Endometrial microvascular endothelial cells (primary cell): ENCODE measurements around the gene CEPT1. TPM values are rescaled to one million over a fixed set of nuclear protein-coding genes. Genes with fewer than 3 reads are reported as not detected.

ENCODE experiments used
- in situ Hi-C: cut with HindIII; loops from 2 replicates; pipeline ENCODE4 v1.10.0; 2017; ENCODE audit warnings: low sequenced_read_pairs, low pct_unique_long_range_greater_than_20kb; ENCODE audit errors: inconsistent ontology term
- total RNA-seq: library from RNA; depleted of rRNA; stranded (reverse); fragments of >200 nt; gene quantifications from one replicate; pipeline ENCODE4 v1.2.3, GENCODE V29; 2015; ENCODE audit errors: inconsistent ontology term

The CEPT1 gene
- total RNA-seq, 1 donor from 2014 or later = 28.9 TPM

GRCh38 chr1:111203681-111204200 lies 63.7 kb downstream of the CEPT1 start:
- in situ Hi-C loops = loop anchor here (25.0 kb wide), 1 partner anchor 209 kb away; no protein-coding TSS in a partner anchor

DNA sequence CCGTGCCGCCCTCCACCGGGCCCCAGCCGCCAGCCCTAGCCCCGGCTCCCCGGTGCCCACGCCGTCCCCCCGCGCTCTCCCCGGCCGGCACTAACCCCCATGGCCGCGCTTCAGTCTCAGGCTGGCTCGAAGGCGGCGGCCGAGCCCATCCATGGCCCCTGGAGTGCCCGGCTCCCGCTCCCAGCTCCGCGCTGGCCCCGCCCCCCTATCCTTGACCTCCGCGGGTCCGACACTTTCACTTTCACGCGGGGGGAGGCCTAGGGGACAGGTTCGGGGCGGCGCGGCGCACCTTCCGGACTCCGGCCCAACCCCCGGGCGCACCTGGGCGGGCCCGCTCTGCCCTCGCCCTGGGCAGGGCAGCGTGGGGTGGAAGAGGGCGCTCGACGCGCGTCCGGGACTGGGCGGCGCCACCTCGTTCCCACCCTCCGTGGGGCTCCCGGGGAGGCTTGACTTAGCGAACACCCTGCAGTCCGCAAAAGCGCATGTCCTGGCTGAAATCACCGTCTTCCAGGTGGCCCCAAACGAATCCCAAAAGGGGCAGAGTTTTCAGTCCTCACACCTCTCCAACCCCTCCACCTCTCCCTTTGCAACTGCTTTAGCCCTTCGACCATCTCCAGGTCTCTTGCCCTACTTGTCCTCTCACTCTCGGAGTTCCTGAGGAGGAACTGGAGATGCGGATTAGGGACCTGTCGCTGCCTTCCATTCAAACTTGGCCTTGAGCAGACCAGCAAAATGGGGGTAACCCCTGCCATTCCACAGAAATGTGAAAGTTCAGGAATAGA lies 64.4 kb downstream of the CEPT1 start:
- in situ Hi-C loops = loop anchor here (25.0 kb wide), 1 partner anchor 208 kb away; no protein-coding TSS in a partner anchor

- in situ Hi-C loops = loop anchor here (25.0 kb wide), 1 partner anchor 207 kb away; no protein-coding TSS in a partner anchor
Measured at GRCh38 chr1:111204983-111205713, 65.1 kb downstream of the CEPT1 start.

DNA sequence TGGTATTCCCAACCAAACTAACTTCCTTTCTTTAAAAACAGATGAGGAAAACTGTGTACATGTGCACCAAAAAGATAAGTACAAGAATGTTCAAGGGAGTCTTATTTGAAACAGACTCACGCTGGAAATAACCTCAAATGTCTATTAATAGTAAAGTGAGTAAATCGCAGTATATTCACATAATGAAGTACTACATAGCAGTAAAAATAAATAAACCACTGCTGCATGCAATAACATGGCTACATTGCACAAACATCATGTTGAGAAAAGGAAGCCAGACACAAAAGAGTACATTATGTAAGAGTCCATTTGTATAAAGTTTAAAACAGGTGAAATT lies 65.7 kb downstream of the CEPT1 start:
- in situ Hi-C loops = loop anchor here (25.0 kb wide), 1 partner anchor 207 kb away; no protein-coding TSS in a partner anchor

- in situ Hi-C loops = loop anchor here (25.0 kb wide), 1 partner anchor 203 kb away; no protein-coding TSS in a partner anchor
Measured at GRCh38 chr1:111208921-111209320, 68.9 kb downstream of the CEPT1 start.

GRCh38 chr1:111209622-111210021 lies 69.6 kb downstream of the CEPT1 start:
- in situ Hi-C loops = loop anchor here (25.0 kb wide), 1 partner anchor 203 kb away; no protein-coding TSS in a partner anchor

GRCh38 chr1:111211921-111212320 lies 71.9 kb downstream of the CEPT1 start:
- in situ Hi-C loops = loop anchor here (25.0 kb wide), 1 partner anchor 200 kb away; no protein-coding TSS in a partner anchor

DNA sequence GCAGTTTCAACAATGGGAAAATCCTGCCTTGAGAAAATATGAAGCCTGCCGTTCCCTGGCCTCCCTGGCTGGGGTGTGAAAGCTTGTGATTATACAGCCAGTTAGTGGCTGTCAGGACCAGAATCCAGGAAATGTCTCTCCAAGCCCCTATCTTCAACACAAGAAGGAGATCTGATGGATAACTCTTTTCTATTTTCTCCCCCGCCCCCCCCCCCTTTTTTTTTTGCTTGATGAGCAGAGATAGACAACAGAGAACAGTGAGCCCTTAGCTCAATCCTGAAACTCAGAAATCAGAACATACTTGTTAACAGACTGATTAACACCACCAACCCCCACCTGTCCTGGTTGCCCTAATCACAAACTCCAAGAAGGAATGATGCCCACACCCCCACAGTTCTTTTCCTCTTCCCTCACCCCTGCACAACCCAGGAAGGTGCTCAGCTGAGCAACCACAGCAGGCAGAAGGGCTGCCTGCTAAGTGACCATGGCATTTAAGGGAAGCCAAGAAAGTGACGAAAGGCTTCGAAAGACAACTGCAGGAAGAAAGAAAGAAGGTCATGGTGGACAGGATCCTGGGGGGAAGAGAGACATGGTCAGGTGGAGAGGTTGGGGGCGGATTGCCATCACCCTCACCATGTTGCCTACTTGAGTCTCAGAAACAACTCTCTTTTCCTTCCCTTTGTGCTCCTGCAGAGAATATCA lies 72.8 kb downstream of the CEPT1 start:
- in situ Hi-C loops = loop anchor here (25.0 kb wide), 1 partner anchor 200 kb away; no protein-coding TSS in a partner anchor

DNA sequence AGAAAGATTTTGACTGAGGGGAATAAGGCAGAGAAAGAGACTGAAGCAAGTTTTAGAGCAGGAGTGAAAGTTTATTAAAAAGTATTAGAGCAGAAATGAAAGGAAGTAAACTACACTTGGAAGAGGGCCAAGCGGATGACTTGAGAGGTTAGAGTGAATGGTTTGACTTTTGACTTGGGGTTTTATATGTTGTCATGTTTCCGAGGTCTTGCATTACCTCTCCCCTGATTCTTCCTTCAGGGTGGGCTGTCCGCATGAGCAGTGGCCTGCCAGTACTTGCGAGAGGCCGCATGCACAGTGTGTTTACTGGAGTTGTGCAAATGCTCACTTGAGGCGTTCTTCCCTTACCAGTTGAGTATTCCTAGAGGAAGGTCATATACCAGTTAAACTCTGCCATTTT lies 73.4 kb downstream of the CEPT1 start:
- in situ Hi-C loops = loop anchor here (25.0 kb wide), 1 partner anchor 199 kb away; no protein-coding TSS in a partner anchor

DNA sequence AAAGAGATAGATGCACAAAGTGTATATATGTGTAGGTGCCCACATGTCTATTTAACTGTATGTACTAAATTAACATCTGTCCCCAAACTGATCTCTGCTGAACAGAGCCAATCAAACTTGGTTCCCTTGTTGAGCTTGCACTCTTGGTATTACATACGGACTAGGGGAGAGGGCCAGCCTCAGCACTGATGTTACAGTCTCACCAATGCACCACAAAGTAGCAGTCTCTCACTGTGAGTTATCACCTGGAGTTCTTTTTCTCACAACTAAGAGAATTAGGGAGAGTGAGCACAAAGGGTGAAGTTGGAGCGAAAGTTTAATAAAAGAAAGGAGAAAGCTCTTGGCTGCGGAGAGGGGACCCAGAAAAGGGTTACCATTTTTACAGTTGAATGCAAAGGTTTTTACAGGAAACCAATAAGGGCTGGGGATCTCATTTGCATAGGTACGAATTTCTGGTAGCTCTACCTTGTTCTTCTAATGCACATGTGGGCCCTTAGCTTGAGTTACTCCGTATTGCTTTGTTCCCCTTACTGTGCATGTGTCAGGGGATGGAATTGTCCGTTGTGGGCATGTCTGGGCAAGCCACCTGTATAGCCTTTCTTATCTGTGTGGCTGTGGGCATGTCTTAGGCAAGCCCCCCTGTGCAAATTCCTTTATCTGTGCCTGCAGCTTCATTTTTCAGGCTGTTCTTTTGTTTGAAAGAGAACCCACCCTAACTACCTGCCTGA lies 74.2 kb downstream of the CEPT1 start:
- in situ Hi-C loops = loop anchor here (25.0 kb wide), 1 partner anchor 198 kb away; no protein-coding TSS in a partner anchor

GRCh38 chr1:111214884-111215283 lies 74.9 kb downstream of the CEPT1 start:
- in situ Hi-C loops = loop anchor here (25.0 kb wide), 1 partner anchor 197 kb away; no protein-coding TSS in a partner anchor

GRCh38 chr1:111215285-111215684 lies 75.3 kb downstream of the CEPT1 start:
- in situ Hi-C loops = loop anchor here (25.0 kb wide), 1 partner anchor 197 kb away; no protein-coding TSS in a partner anchor

GRCh38 chr1:111216751-111217150 lies 76.7 kb downstream of the CEPT1 start:
- in situ Hi-C loops = loop anchor here (25.0 kb wide), 1 partner anchor 196 kb away; no protein-coding TSS in a partner anchor

DNA sequence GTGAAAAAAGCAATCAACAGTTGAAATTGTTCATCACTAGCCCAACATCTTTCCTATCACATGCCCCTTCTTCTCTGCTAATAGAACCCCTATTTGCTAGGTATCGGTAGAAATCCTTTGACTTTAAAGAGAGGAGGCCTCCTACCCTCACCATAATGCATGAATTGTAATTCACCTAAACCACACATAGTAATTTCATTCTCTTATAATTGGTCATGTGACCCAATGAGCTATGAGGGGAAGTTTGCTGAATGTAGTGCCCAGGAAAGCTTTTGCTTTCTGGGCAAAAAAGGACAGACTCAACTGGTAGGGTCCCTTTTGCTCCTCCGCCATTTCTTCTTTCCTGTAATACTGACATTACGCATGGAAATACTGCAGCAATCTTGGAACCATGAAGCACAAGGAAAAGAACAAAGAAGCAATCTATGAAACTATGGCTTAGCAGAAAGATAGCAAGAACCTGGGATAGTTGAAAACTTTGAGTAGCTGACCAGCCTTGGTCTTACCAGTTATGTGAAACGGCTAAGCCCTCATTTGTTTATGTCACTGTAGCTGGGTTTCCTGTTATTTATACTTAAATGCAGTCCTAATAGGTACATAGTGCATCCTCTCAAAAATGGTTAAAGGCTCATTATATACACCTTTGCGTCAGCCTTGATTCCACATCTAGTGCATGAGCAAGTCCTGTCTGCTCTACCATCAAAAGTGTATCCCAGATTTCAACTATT lies 77.3 kb downstream of the CEPT1 start:
- in situ Hi-C loops = loop anchor here (25.0 kb wide), 1 partner anchor 195 kb away; no protein-coding TSS in a partner anchor

- in situ Hi-C loops = loop anchor here (25.0 kb wide), 1 partner anchor 193 kb away; no protein-coding TSS in a partner anchor
Measured at GRCh38 chr1:111218701-111219556, 78.9 kb downstream of the CEPT1 start.

DNA sequence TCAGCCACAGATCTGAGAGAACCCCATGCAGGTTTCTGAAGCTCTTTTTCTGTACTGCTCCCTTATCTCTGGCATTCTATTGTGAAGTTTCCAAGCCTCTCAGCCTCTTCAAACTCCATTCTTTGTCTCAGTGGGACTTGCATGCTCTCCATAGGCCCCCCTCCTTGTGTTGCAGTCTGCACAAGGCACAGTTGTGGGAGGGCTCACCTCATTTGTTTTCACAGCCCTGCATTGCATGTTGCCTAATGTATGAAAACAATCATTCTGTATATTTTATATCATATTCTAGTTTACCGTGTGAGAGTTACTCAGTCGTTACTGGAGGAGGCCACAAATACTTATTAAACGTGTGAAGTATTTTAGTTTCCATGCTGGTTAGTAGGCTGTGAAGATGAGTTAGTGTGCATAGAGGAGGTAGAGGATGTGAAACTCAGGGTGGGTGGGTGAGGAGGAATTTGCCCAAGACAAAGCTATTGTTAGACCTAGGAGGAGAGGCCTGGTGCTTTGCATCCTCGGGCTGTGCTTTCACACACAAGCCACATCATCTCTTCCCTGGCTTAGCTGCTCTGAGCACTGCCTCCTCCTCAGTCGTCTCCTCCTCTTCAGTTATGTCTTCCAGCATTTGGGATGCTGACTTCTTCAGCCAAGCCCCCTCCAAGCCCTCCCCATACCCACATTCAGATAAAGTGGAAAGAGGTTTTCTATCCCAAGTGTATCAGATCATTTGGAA lies 79.7 kb downstream of the CEPT1 start:
- in situ Hi-C loops = loop anchor here (25.0 kb wide), 1 partner anchor 193 kb away; no protein-coding TSS in a partner anchor
